Stomach (tissue), 9 donors: ENCODE data around the gene TEX29. TPM values are rescaled to one million over a fixed set of nuclear protein-coding genes. Genes with fewer than 3 reads are reported as not detected.
A peak's percentile ranks its signal among the peaks of the same experiment; 100 is the strongest.

Experiments
- DNase-seq, 2 donors: peaks; one replicate each; pipeline versions ENCODE4 v3.0.0 to v3.0.0-alpha.2; 2013 to 2019
- H3K27ac ChIP-seq, 5 donors: fragments of 200-600 bp in 4 of 5; sonication (generic) in 4 of 5; one replicate each; pipeline ENCODE4 v1.5.1; 2013 to 2019; ENCODE audit warnings: mild to moderate bottlenecking in 1 of 5, moderate library complexity in 1 of 5
- H3K27me3 ChIP-seq, 3 donors: fragments of 200-600 bp; sonication (generic); one replicate each; pipeline ENCODE4 v1.5.1; 2017 to 2019; ENCODE audit warnings: mixed run types in 1 of 3
- H3K36me3 ChIP-seq, 4 donors: fragments of 200-600 bp; sonication (generic); 1 replicate in 3 of 4; 2 replicates in 1 of 4; pipeline ENCODE4 v1.5.1; 2016 to 2019
- H3K4me1 ChIP-seq, 4 donors: fragments of 200-600 bp; sonication (generic); one replicate each; pipeline ENCODE4 v1.5.1; 2016 to 2019
- H3K4me3 ChIP-seq, 4 donors: fragments of 200-600 bp; sonication (generic) in 3 of 4; one replicate each; pipeline ENCODE4 v1.5.1; 2016 to 2019; ENCODE audit warnings: mild to moderate bottlenecking in 1 of 4
- H3K9me3 ChIP-seq, 4 donors: fragments of 200-600 bp; sonication (generic); one replicate each; pipeline ENCODE4 v1.5.1; 2016 to 2019
- CTCF ChIP-seq, 7 experiments: fragments of 450-650 bp in 4 of 7; fragments of 200-600 bp in 3 of 7; sonication (generic) in 3 of 7; IDR thresholded peaks; one replicate each; pipeline ENCODE4 v1.5.1; 2016 to 2019; ENCODE audit warnings: antibody characterized with exemption in 7 of 7, control low read depth in 2 of 7, mild to moderate bottlenecking in 1 of 7
- EP300 ChIP-seq: sonication (generic); formaldehyde crosslinking; IDR thresholded peaks from one replicate; pipeline ENCODE4 v1.6.1; 2017; ENCODE audit warnings: antibody characterized with exemption
- POLR2A ChIP-seq, 4 donors: fragments of 450-650 bp; IDR thresholded peaks; one replicate each; pipeline ENCODE4 v1.6.1; 2016; ENCODE audit warnings: antibody characterized with exemption in 4 of 4, control low read depth in 2 of 4, mild to moderate bottlenecking in 1 of 4, moderate library complexity in 1 of 4
- POLR2AphosphoS5 ChIP-seq, 3 donors: sonication (generic); formaldehyde crosslinking; IDR thresholded peaks; one replicate each; pipeline ENCODE4 v1.6.1; 2016; ENCODE audit warnings: antibody characterized with exemption in 3 of 3
- WGBS, 5 donors: extraction: QIAGEN DNeasy Blood & Tissue Kit in 3 of 5; methylation state at CpG; one replicate each; pipeline versions ENCODE4 v1.1.5 to v1.1.7; 2013 to 2018; 5-methylcytosine and 5-hydroxymethylcytosine counted together
- intact Hi-C: fragments of 100-400 bp; cut with DNase I; formaldehyde crosslinking; loops from one replicate; pipeline ENCODE4 v1.15.1; 2023; ENCODE audit warnings: low total_unique reads
- polyA plus RNA-seq, 3 donors: library from polyadenylated mRNA; stranded (reverse); fragments of 200-250 nt; gene quantifications; one replicate each; pipeline ENCODE4 v1.2.3, GENCODE V29; 2013
- total RNA-seq, 5 donors: library from RNA; depleted of rRNA; stranded (reverse); fragments of >200 nt; gene quantifications; one replicate each; pipeline versions ENCODE4 v1.1.0 to v1.2.3, GENCODE V29; 2014 to 2016
- donor health status: healthy with polysubstance abuse.
- donor health status: Bipolar disorder and iron deficiency.
- donor health status: healthy.

TEX29 gene
- total and polyA plus RNA-seq, 8 donors = 0.87 to 2.2 TPM; not detected in 6

GRCh38 chr13:111368091-111368490 lies 47.6 kb downstream of the TEX29 start:
- TF ChIP-seq EP300 (no peak), CTCF (IDR thresholded peaks at IDR 0.05) (no peak), POLR2A (IDR thresholded peaks at IDR 0.05) (no peak), POLR2AphosphoS5 (IDR thresholded peaks at IDR 0.05) (no peak)
- Histone ChIP-seq H3K4me3 (no peak overlapping the region), H3K9me3 (no peaks in the 10 kb centered on the region), H3K4me1 (no peaks in the 10 kb centered on the region), H3K27ac (no peak overlapping the region), H3K27me3 (peaks cover 0 to 16% (median 0%) of the 10 kb centered on the region in 3 donors), H3K36me3 (no peaks in the 10 kb centered on the region)
- DNase-seq = no peak
- WGBS, 5 donors = 81 to 91% (median 87%) methylated on average over 4 of the region's 4 CpGs
- intact Hi-C loops = no loop called here

- Histone ChIP-seq H3K36me3 (no peaks in the 10 kb centered on the region), H3K27me3 (peaks cover 0 to 6% (median 0%) of the 10 kb centered on the region in 3 donors), H3K27ac (no peak overlapping the region), H3K9me3 (no peaks in the 10 kb centered on the region), H3K4me1 (no peaks in the 10 kb centered on the region), H3K4me3 (no peak overlapping the region)
- 87 to 95% (median 93%) methylated on average over 5 of the region's 5 CpGs for WGBS, 5 donors
- intact Hi-C loops = no loop called here
- DNase-seq = no peak
- TF ChIP-seq POLR2A (IDR thresholded peaks at IDR 0.05) (no peak), POLR2AphosphoS5 (IDR thresholded peaks at IDR 0.05) (no peak), CTCF (IDR thresholded peaks at IDR 0.05) (no peak), EP300 (no peak)
These were observed 49.7 kb downstream of the TEX29 start for GRCh38 chr13:111370147-111370546.

- 80 to 88% (median 88%) methylated on average over 26 to 29 of the region's 29 CpGs for WGBS, 5 donors
- no peak for TF ChIP-seq EP300
- no peak for TF ChIP-seq POLR2AphosphoS5 (IDR thresholded peaks at IDR 0.05)
- TF ChIP-seq CTCF (IDR thresholded peaks at IDR 0.05) = no peak
- no peak for TF ChIP-seq POLR2A (IDR thresholded peaks at IDR 0.05)
- intact Hi-C loops = no loop called here
- no peaks in the 10 kb centered on the region for H3K4me1 ChIP-seq
- peak in 1 of 2 donors; percentile 11 for DNase-seq
- H3K27me3 ChIP-seq = no peaks in the 10 kb centered on the region
- H3K9me3 ChIP-seq = no peaks in the 10 kb centered on the region
- H3K4me3 ChIP-seq = no peak overlapping the region
- H3K36me3 ChIP-seq = no peaks in the 10 kb centered on the region
- H3K27ac ChIP-seq = no peak overlapping the region
These were observed 50.4 kb downstream of the TEX29 start for GRCh38 chr13:111370570-111371535.

GRCh38 chr13:111371720-111372119 lies 51.3 kb downstream of the TEX29 start:
- Histone ChIP-seq H3K4me3 (no peak overlapping the region), H3K4me1 (no peaks in the 10 kb centered on the region), H3K36me3 (no peaks in the 10 kb centered on the region), H3K9me3 (no peaks in the 10 kb centered on the region), H3K27me3 (no peaks in the 10 kb centered on the region), H3K27ac (no peak overlapping the region)
- intact Hi-C loops = no loop called here
- WGBS, 5 donors = 62 to 70% (median 64%) methylated on average over 7 of the region's 7 CpGs
- TF ChIP-seq CTCF (IDR thresholded peaks at IDR 0.05) (no peak), POLR2AphosphoS5 (IDR thresholded peaks at IDR 0.05) (no peak), EP300 (no peak), POLR2A (IDR thresholded peaks at IDR 0.05) (no peak)
- no peak for DNase-seq
